Measurements from ENCODE around the gene PFDN2. TPM values are rescaled to one million over a fixed set of nuclear protein-coding genes. Genes with fewer than 3 reads are reported as not detected.

PFDN2 gene
- total and polyA plus RNA-seq, 2 donors (not counting 3 experiments of a cell fraction or from before 2014, with no cell fraction given), result 104 to 157 TPM

- CTCF ChIA-PET, result interaction anchor here (0.7 kb wide), 1 partner anchor 9 kb away, joined by 3 read pairs; no protein-coding TSS in a partner anchor
- H3K4me2 ChIP-seq (ENCODE audit: insufficient read depth, low read length), result no peak overlapping the region
- FAIRE-seq (no peak), DNase-seq (ENCODE audit: low read depth, low spot score) (no peak)
- no peak overlapping the region for H3K9ac ChIP-seq (replicated peaks; ENCODE audit: extremely low read depth, insufficient read depth, low read length)
- H3K79me2 ChIP-seq (ENCODE audit: control insufficient read depth, insufficient read depth, low read length), result peaks cover 80% of the 10 kb centered on the region
- no TSS peak for BruUV-seq (replicated peaks)
- no peak for TF ChIP-seq POLR2AphosphoS5 (IDR thresholded peaks at IDR 0.05; ENCODE audit: insufficient read depth, low read depth, low read length)
- no peak for TF ChIP-seq CTCF (IDR thresholded peaks at IDR 0.05; ENCODE audit: extremely low read depth in 1 of 2, insufficient read depth in 1 of 2, low read depth in 1 of 2, low read length in 2 of 2)
- TF ChIP-seq MAX (IDR thresholded peaks at IDR 0.05; ENCODE audit: insufficient read depth, insufficient read length), result no peak
- no peak for TF ChIP-seq JUN (IDR thresholded peaks at IDR 0.05; ENCODE audit: borderline replicate concordance, insufficient read depth, insufficient read length, low read depth)
- TF ChIP-seq POLR2A (IDR thresholded peaks at IDR 0.05; ENCODE audit: low read depth, low read length), result no peak
- no peak overlapping the region for H3K4me3 ChIP-seq (replicated peaks in 1 of 3; ENCODE audit: insufficient read depth in 1 of 3, low read depth in 1 of 3, low read length in 3 of 3)
- peaks cover 5 to 8% of the 10 kb centered on the region in 2 experiments for H3K36me3 ChIP-seq (ENCODE audit: control insufficient read depth in 2 of 2, extremely low read depth in 1 of 2, insufficient read depth in 2 of 2, low read length in 2 of 2)
- H3K27ac ChIP-seq (ENCODE audit: insufficient read depth, low read depth, low read length), result no peak overlapping the region
- H4K20me1 ChIP-seq (replicated peaks; ENCODE audit: control insufficient read depth, extremely low read depth, insufficient read depth, low read length), result no peaks in the 10 kb centered on the region
- no peaks in the 10 kb centered on the region for H3K9me1 ChIP-seq (replicated peaks; ENCODE audit: control insufficient read depth, extremely low read depth, insufficient read depth, low read length)
- H3K27me3 ChIP-seq (ENCODE audit: control insufficient read depth in 2 of 2, insufficient read depth in 2 of 2, low read length in 2 of 2), result no peaks in the 10 kb centered on the region
- dilution Hi-C loops (cut with MboI; ENCODE audit: extremely low pct_ligation_motif_present, low sequenced_read_pairs), result no loop called here
- POLR2A ChIA-PET, result no interaction called here
- intact Hi-C loops (cut with micrococcal nuclease), result no loop called here
- no peak overlapping the region for H2AFZ ChIP-seq (ENCODE audit: low read depth, low read length)
- no peaks in the 10 kb centered on the region for H3K4me1 ChIP-seq (ENCODE audit: control insufficient read depth, extremely low read depth, insufficient read depth, low read length)
- H3K9me3 ChIP-seq (replicated peaks; ENCODE audit: control insufficient read depth, insufficient read depth, low read length), result no peaks in the 10 kb centered on the region
Measured at GRCh38 chr1:161106431-161106830, 11.4 kb downstream of the PFDN2 start.

GRCh38 chr1:161100556-161100955, 17.3 kb downstream of the PFDN2 start:
- CTCF ChIA-PET, result interaction anchor here (2.3 to 7.6 kb wide), 3 partner anchors 37 to 110 kb away, joined by 6 to 197 read pairs (median 34); no protein-coding TSS in a partner anchor
- Histone ChIP-seq H4K20me1 (replicated peaks; ENCODE audit: control insufficient read depth, extremely low read depth, insufficient read depth, low read length) (no peaks in the 10 kb centered on the region), H3K27me3 (ENCODE audit: control insufficient read depth in 2 of 2, insufficient read depth in 2 of 2, low read length in 2 of 2) (no peaks in the 10 kb centered on the region), H3K36me3 (ENCODE audit: control insufficient read depth in 2 of 2, extremely low read depth in 1 of 2, insufficient read depth in 2 of 2, low read length in 2 of 2) (peaks cover 9 to 11% of the 10 kb centered on the region in 2 experiments), H3K27ac (ENCODE audit: insufficient read depth, low read depth, low read length) (no peak overlapping the region), H3K9me1 (replicated peaks; ENCODE audit: control insufficient read depth, extremely low read depth, insufficient read depth, low read length) (no peaks in the 10 kb centered on the region), H3K79me2 (ENCODE audit: control insufficient read depth, insufficient read depth, low read length) (peaks cover 28% of the 10 kb centered on the region), H2AFZ (ENCODE audit: low read depth, low read length) (no peak overlapping the region), H3K4me1 (ENCODE audit: control insufficient read depth, extremely low read depth, insufficient read depth, low read length) (peaks cover 8% of the 10 kb centered on the region), H3K9me3 (replicated peaks; ENCODE audit: control insufficient read depth, insufficient read depth, low read length) (no peaks in the 10 kb centered on the region), H3K4me3 (replicated peaks in 1 of 3; ENCODE audit: insufficient read depth in 1 of 3, low read depth in 1 of 3, low read length in 3 of 3) (no peak overlapping the region), H3K9ac (replicated peaks; ENCODE audit: extremely low read depth, insufficient read depth, low read length) (no peak overlapping the region), H3K4me2 (ENCODE audit: insufficient read depth, low read length) (no peak overlapping the region)
- no TSS peak for BruUV-seq (replicated peaks)
- POLR2A ChIA-PET, result no interaction called here
- dilution Hi-C loops (cut with MboI; ENCODE audit: extremely low pct_ligation_motif_present, low sequenced_read_pairs), result no loop called here
- no peak for FAIRE-seq
- DNase-seq (ENCODE audit: low read depth, low spot score), result no peak
- TF ChIP-seq MAX (IDR thresholded peaks at IDR 0.05; ENCODE audit: insufficient read depth, insufficient read length) (no peak), EZH2 (IDR thresholded peaks at IDR 0.05; ENCODE audit: borderline replicate concordance, low read depth, low read length, severe bottlenecking) (no peak), POLR2A (IDR thresholded peaks at IDR 0.05; ENCODE audit: low read depth, low read length) (no peak), FOS (IDR thresholded peaks at IDR 0.05; ENCODE audit: borderline replicate concordance, insufficient read depth, low read length) (no peak), JUN (IDR thresholded peaks at IDR 0.05; ENCODE audit: borderline replicate concordance, insufficient read depth, insufficient read length, low read depth) (no peak), CTCF (IDR thresholded peaks at IDR 0.05; ENCODE audit: extremely low read depth in 1 of 2, insufficient read depth in 1 of 2, low read depth in 1 of 2, low read length in 2 of 2) (no peak), GATA2 (IDR thresholded peaks at IDR 0.05; ENCODE audit: insufficient read depth, insufficient read length, low read depth, low read length) (no peak), MYC (IDR thresholded peaks at IDR 0.05; ENCODE audit: low read depth, low read length) (no peak), POLR2AphosphoS5 (IDR thresholded peaks at IDR 0.05; ENCODE audit: insufficient read depth, low read depth, low read length) (no peak)
- intact Hi-C loops (cut with micrococcal nuclease), result no loop called here
